ENCODE results near the gene CKS1B. TPM values are rescaled to one million over a fixed set of nuclear protein-coding genes. Genes with fewer than 3 reads are reported as not detected.

Gene CKS1B
- total RNA-seq, 1 experiment from 2014 or later: 189 TPM

Small RNA genes within 50 kb of the gene (small RNA-seq; reads per million reads assigned to genes)
- gene MIR4258: not detected
- not detected for gene RF00017

Other genes with a start within 250 kb of the CKS1B start
- gene KCNN3, start 104.4 kb upstream of the CKS1B start, total RNA-seq (2014; rRNA removed; shearing (Covaris generic)): not detected in 2 replicates
- 15.7 and 18.9 TPM in 2 replicates for gene PMVK, start 38.0 kb upstream of the CKS1B start, total RNA-seq (2014; rRNA removed; shearing (Covaris generic))
- gene PBXIP1, start 18.6 kb upstream of the CKS1B start, total RNA-seq (2014; rRNA removed; shearing (Covaris generic)): 33.3 and 42.5 TPM in 2 replicates
- gene PYGO2, start 12.9 kb upstream of the CKS1B start, total RNA-seq (2014; rRNA removed; shearing (Covaris generic)): 36.3 and 43.4 TPM in 2 replicates
- gene SHC1, start 3.9 kb upstream of the CKS1B start, total RNA-seq (2014; rRNA removed; shearing (Covaris generic)): 112 and 120 TPM in 2 replicates
- 83.1 and 85.5 TPM in 2 replicates for gene FLAD1, start 8.7 kb downstream of the CKS1B start, total RNA-seq (2014; rRNA removed; shearing (Covaris generic))
- gene LENEP, start 18.9 kb downstream of the CKS1B start, total RNA-seq (2014; rRNA removed; shearing (Covaris generic)): 0.16 and 0.18 TPM in 2 replicates
- gene ZBTB7B, start 28.1 kb downstream of the CKS1B start, total RNA-seq (2014; rRNA removed; shearing (Covaris generic)): 81.9 and 83.4 TPM in 2 replicates
- gene DCST2, start 59.1 kb downstream of the CKS1B start, total RNA-seq (2014; rRNA removed; shearing (Covaris generic)): 0.70 and 3.3 TPM in 2 replicates
- 0.05 TPM in 1 of 2 replicates, not detected in the other for gene DCST1, start 59.1 kb downstream of the CKS1B start, total RNA-seq (2014; rRNA removed; shearing (Covaris generic))
- gene ADAM15, start 76.6 kb downstream of the CKS1B start, total RNA-seq (2014; rRNA removed; shearing (Covaris generic)): 177 and 185 TPM in 2 replicates
- gene EFNA4, start 89.1 kb downstream of the CKS1B start, total RNA-seq (2014; rRNA removed; shearing (Covaris generic)): 34.6 and 45.0 TPM in 2 replicates
- 2.4 and 3.9 TPM in 2 replicates for gene EFNA3, start 104.2 kb downstream of the CKS1B start, total RNA-seq (2014; rRNA removed; shearing (Covaris generic))
- 49.8 and 62.7 TPM in 2 replicates for gene EFNA1, start 153.2 kb downstream of the CKS1B start, total RNA-seq (2014; rRNA removed; shearing (Covaris generic))
- 38.8 and 47.5 TPM in 2 replicates for gene SLC50A1, start 161.2 kb downstream of the CKS1B start, total RNA-seq (2014; rRNA removed; shearing (Covaris generic))
- gene DPM3, start 165.8 kb downstream of the CKS1B start, total RNA-seq (2014; rRNA removed; shearing (Covaris generic)): 86.2 and 100 TPM in 2 replicates
- gene KRTCAP2, start 198.6 kb downstream of the CKS1B start, total RNA-seq (2014; rRNA removed; shearing (Covaris generic)): 107 and 128 TPM in 2 replicates
- not detected in 2 replicates for gene TRIM46, start 199.2 kb downstream of the CKS1B start, total RNA-seq (2014; rRNA removed; shearing (Covaris generic))
- gene THBS3, start 233.2 kb downstream of the CKS1B start, total RNA-seq (2014; rRNA removed; shearing (Covaris generic)): 4.2 and 7.6 TPM in 2 replicates
- 72.2 and 86.8 TPM in 2 replicates for gene MTX1, start 234.0 kb downstream of the CKS1B start, total RNA-seq (2014; rRNA removed; shearing (Covaris generic))

All from HT-29 (cell line).